ENCODE results near the gene CEP120.

DNA sequence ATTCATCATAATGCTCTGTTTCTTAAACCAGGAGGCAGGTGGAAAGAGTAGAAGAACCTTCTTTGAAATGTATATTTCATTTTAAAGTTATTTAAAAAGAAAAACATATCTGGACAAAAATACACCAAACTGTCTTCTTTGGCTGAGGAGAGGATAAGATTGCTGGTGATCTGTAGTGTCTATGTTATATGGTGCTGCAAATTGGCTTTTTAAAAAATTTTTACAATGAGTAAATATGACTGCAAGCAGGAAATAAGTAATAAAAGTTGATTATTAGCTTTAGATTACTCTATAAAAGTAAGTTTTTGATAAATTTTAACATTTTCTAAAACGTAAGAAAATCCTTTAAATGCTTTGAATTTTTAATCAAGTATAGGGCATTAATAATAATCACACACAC lies 64.9 kb downstream of the CEP120 start:
- TF ChIP-seq ELF4 (IDR thresholded peaks at IDR 0.05), result no peak
- no peak for TF ChIP-seq ZNF384 (IDR thresholded peaks at IDR 0.05)

All from HEK293T (cell line).